H9 (cell line): Measurements from ENCODE around the gene WDFY1. TPM values are rescaled to one million over a fixed set of nuclear protein-coding genes. Genes with fewer than 3 reads are reported as not detected.

Experiments
- DNase-seq: peaks from one replicate; pipeline ENCODE4 v3.0.0-alpha.2; 2017
- H2AFZ ChIP-seq: one replicate; pipeline ENCODE4 v1.6.1; 2013; ENCODE audit warnings: mild to moderate bottlenecking, low read length, control low read depth, moderate library complexity
- H2AK5ac ChIP-seq: 2 replicates; pipeline ENCODE4 v1.6.1; 2013; ENCODE audit warnings: low read length, control low read depth, mixed read lengths; ENCODE audit not compliant: insufficient read length
- H2BK120ac ChIP-seq: one replicate; pipeline ENCODE4 v1.6.1; 2013; ENCODE audit warnings: low read depth, mild to moderate bottlenecking, low read length, control low read depth, inconsistent platforms; ENCODE audit not compliant: poor library complexity, severe bottlenecking
- H2BK12ac ChIP-seq: 2 replicates; pipeline ENCODE4 v1.6.1; 2013; ENCODE audit warnings: low read length, control low read depth, mixed read lengths, low read depth; ENCODE audit not compliant: insufficient read length
- H2BK15ac ChIP-seq: 2 replicates; pipeline ENCODE4 v1.6.1; 2013; ENCODE audit warnings: low read depth, low read length, control low read depth
- H2BK20ac ChIP-seq: one replicate; pipeline ENCODE4 v1.6.1; 2013; ENCODE audit warnings: low read depth, mild to moderate bottlenecking, low read length, control low read depth, inconsistent platforms; ENCODE audit not compliant: poor library complexity, severe bottlenecking
- H2BK5ac ChIP-seq: 2 replicates; pipeline ENCODE4 v1.6.1; 2013; ENCODE audit warnings: low read length, control low read depth, mixed read lengths; ENCODE audit not compliant: insufficient read length
- H3K14ac ChIP-seq: 2 replicates; pipeline ENCODE4 v1.6.1; 2013; ENCODE audit warnings: low read length, control low read depth; ENCODE audit not compliant: insufficient read depth
- H3K18ac ChIP-seq: 2 replicates; pipeline ENCODE4 v1.6.1; 2013; ENCODE audit warnings: low read depth, mild to moderate bottlenecking, mixed read lengths, low read length, control low read depth; ENCODE audit not compliant: insufficient read length
- H3K23ac ChIP-seq: 2 replicates; pipeline ENCODE4 v1.6.1; 2013; ENCODE audit warnings: low read length, control low read depth, mixed read lengths, low read depth; ENCODE audit not compliant: insufficient read length
- H3K23me2 ChIP-seq: 2 replicates; pipeline ENCODE4 v1.6.1; 2013; ENCODE audit warnings: low read depth, mild to moderate bottlenecking, mixed read lengths, low read length, control low read depth; ENCODE audit not compliant: insufficient read length, poor library complexity, severe bottlenecking
- H3K27ac ChIP-seq: 2 replicates; pipeline ENCODE4 v1.5.1; 2013; ENCODE audit warnings: low read length, control low read depth, mixed read lengths, low read depth; ENCODE audit not compliant: insufficient read length
- H3K27me3 ChIP-seq: 2 replicates; pipeline ENCODE4 v1.6.1; 2013; ENCODE audit warnings: low read length, control low read depth, inconsistent platforms; ENCODE audit not compliant: insufficient read depth
- H3K4ac ChIP-seq: 2 replicates; pipeline ENCODE4 v1.6.1; 2013; ENCODE audit warnings: low read depth, mild to moderate bottlenecking, control low read depth, inconsistent platforms, low read length, moderate library complexity
- H3K4me1 ChIP-seq: 2 replicates; pipeline ENCODE4 v1.6.1; 2013; ENCODE audit warnings: low read length, control low read depth, inconsistent platforms; ENCODE audit not compliant: insufficient read depth
- H3K4me2 ChIP-seq: 2 replicates; pipeline ENCODE4 v1.6.1; 2013; ENCODE audit warnings: low read length, control low read depth, mixed read lengths; ENCODE audit not compliant: insufficient read length, insufficient read depth
- H3K56ac ChIP-seq: 2 replicates; pipeline ENCODE4 v1.6.1; 2013; ENCODE audit warnings: low read depth, mild to moderate bottlenecking, mixed read lengths, low read length, control low read depth; ENCODE audit not compliant: insufficient read length
- H3K79me1 ChIP-seq: 2 replicates; pipeline ENCODE4 v1.6.1; 2013; ENCODE audit warnings: low read depth, mild to moderate bottlenecking, moderate library complexity, low read length, control low read depth, inconsistent platforms; ENCODE audit not compliant: insufficient read depth, poor library complexity, severe bottlenecking
- H3K79me2 ChIP-seq: 2 replicates; pipeline ENCODE4 v1.6.1; 2013; ENCODE audit warnings: low read length, control low read depth, inconsistent platforms; ENCODE audit not compliant: insufficient read depth
- H3K9ac ChIP-seq: 2 replicates; pipeline ENCODE4 v1.6.1; 2013; ENCODE audit warnings: low read length, control low read depth, mixed read lengths; ENCODE audit not compliant: insufficient read length; ENCODE audit errors: extremely low read depth
- H3K9me3 ChIP-seq: one replicate; pipeline ENCODE4 v1.6.1; 2013; ENCODE audit warnings: low read depth, low read length, inconsistent platforms; ENCODE audit not compliant: control insufficient read depth
- H3T11ph ChIP-seq: one replicate; pipeline ENCODE4 v1.6.1; 2013; ENCODE audit warnings: mild to moderate bottlenecking, low read length, control low read depth, inconsistent platforms
- H4K20me1 ChIP-seq: one replicate; pipeline ENCODE4 v1.6.1; 2013; ENCODE audit not compliant: control insufficient read depth, insufficient read length, insufficient read depth
- H4K5ac ChIP-seq: 2 replicates; pipeline ENCODE4 v1.6.1; 2013; ENCODE audit warnings: low read depth, mild to moderate bottlenecking, mixed read lengths, low read length, control low read depth; ENCODE audit not compliant: insufficient read length
- H4K8ac ChIP-seq: replicated peaks from 2 replicates; pipeline ENCODE4 v1.6.1; 2013; ENCODE audit warnings: low read length, control low read depth, mixed read lengths, low read depth; ENCODE audit not compliant: insufficient read length
- H4K91ac ChIP-seq: 2 replicates; pipeline ENCODE4 v1.6.1; 2013; ENCODE audit warnings: low read depth, mild to moderate bottlenecking, moderate library complexity, mixed read lengths, low read length, control low read depth; ENCODE audit not compliant: insufficient read length
- H3K27ac Mint-ChIP-seq, 3 experiments: 2 replicates in 2 of 3; 3 replicates in 1 of 3; pipeline ENCODE4 v1.8.0; 2020 to 2021; ENCODE audit warnings: mixed read lengths in 3 of 3, mild to moderate bottlenecking in 1 of 3, moderate library complexity in 1 of 3
- H3K27me3 Mint-ChIP-seq: 2 replicates; pipeline ENCODE4 v1.8.0; 2021; ENCODE audit warnings: low read depth, mild to moderate bottlenecking, moderate library complexity, mixed read lengths
- H3K36me3 Mint-ChIP-seq, 3 experiments: 2 replicates in 2 of 3; 3 replicates in 1 of 3; pipeline ENCODE4 v1.8.0; 2020 to 2021; ENCODE audit warnings: low read depth in 3 of 3, mixed read lengths in 3 of 3; ENCODE audit not compliant: insufficient read depth in 1 of 3
- H3K4me1 Mint-ChIP-seq, 2 experiments: 2 replicates each; pipeline ENCODE4 v1.8.0; 2020; ENCODE audit warnings: mixed read lengths in 2 of 2
- H3K4me3 Mint-ChIP-seq, 2 experiments: 2 replicates in 1 of 2; 3 replicates in 1 of 2; pipeline ENCODE4 v1.8.0; 2020 to 2021; ENCODE audit warnings: mild to moderate bottlenecking in 2 of 2, mixed read lengths in 2 of 2, moderate library complexity in 1 of 2
- H3K9me3 Mint-ChIP-seq, 2 experiments: 2 replicates in 1 of 2; 3 replicates in 1 of 2; pipeline ENCODE4 v1.8.0; 2020; ENCODE audit warnings: mild to moderate bottlenecking in 2 of 2, mixed read lengths in 2 of 2, moderate library complexity in 1 of 2
- WGBS: extraction: QIAGEN DNeasy Blood & Tissue Kit; methylation state at CpG from one replicate; pipeline ENCODE4 v1.1.7; 2013; ENCODE audit warnings: missing lambda C conversion rate, low lambda C conversion rate, mixed read lengths; ENCODE audit not compliant: insufficient read length; ENCODE audit errors: extremely low coverage; 5-methylcytosine and 5-hydroxymethylcytosine counted together
- total RNA-seq: library from RNA; stranded (reverse); gene quantifications from 2 replicates; pipeline ENCODE4 v1.2.1, GENCODE V29; 2021
- TF ChIP-seq, protein P1 (sequence below): fragments of 200-600 bp; sonication (generic); conservative IDR thresholded peaks from 3 replicates; pipeline ENCODE4 v1.8.0; 2021; ENCODE audit warnings: antibody characterized with exemption, mild to moderate bottlenecking

WDFY1 gene
- total RNA-seq, 1 experiment from 2014 or later = 54.1 TPM

GRCh38 chr2:223894968-223895367 is 50.2 kb downstream of the WDFY1 start:
- Histone ChIP-seq H2AK5ac (no peak overlapping the region), H3K4me2 (no peak overlapping the region), H3K9me3 (no peaks in the 10 kb centered on the region), H2BK15ac (no peak overlapping the region), H3K4ac (no peak overlapping the region), H3K27ac (no peak overlapping the region), H4K91ac (no peak overlapping the region), H3K9ac (no peak overlapping the region), H4K8ac (no peak overlapping the region), H2BK120ac (no peak overlapping the region), H3T11ph (no peak overlapping the region), H3K56ac (no peak overlapping the region), H3K27me3 (no peaks in the 10 kb centered on the region), H3K4me1 (no peaks in the 10 kb centered on the region), H3K79me1 (no peaks in the 10 kb centered on the region), H3K23me2 (no peaks in the 10 kb centered on the region), H4K5ac (no peak overlapping the region), H3K79me2 (no peaks in the 10 kb centered on the region), H2BK5ac (no peak overlapping the region), H3K18ac (no peak overlapping the region), H3K14ac (no peak overlapping the region), H2BK12ac (no peak overlapping the region), H2AFZ (no peak overlapping the region), H4K20me1 (no peaks in the 10 kb centered on the region), H3K23ac (no peak overlapping the region), H2BK20ac (no peak overlapping the region)
- peaks cover 24 to 56% (median 47%) of the 10 kb centered on the region in 3 experiments; a peak in 6 of 7 replicates for H3K36me3 Mint-ChIP-seq
- WGBS = no CpG with 5 or more reads among the region's 1 CpG
- TF ChIP-seq, protein P1, sequence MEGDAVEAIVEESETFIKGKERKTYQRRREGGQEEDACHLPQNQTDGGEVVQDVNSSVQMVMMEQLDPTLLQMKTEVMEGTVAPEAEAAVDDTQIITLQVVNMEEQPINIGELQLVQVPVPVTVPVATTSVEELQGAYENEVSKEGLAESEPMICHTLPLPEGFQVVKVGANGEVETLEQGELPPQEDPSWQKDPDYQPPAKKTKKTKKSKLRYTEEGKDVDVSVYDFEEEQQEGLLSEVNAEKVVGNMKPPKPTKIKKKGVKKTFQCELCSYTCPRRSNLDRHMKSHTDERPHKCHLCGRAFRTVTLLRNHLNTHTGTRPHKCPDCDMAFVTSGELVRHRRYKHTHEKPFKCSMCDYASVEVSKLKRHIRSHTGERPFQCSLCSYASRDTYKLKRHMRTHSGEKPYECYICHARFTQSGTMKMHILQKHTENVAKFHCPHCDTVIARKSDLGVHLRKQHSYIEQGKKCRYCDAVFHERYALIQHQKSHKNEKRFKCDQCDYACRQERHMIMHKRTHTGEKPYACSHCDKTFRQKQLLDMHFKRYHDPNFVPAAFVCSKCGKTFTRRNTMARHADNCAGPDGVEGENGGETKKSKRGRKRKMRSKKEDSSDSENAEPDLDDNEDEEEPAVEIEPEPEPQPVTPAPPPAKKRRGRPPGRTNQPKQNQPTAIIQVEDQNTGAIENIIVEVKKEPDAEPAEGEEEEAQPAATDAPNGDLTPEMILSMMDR = no peak
- H3K9me3 Mint-ChIP-seq = no peaks in the 10 kb centered on the region
- H3K4me3 Mint-ChIP-seq = no peak overlapping the region
- no peaks in the 10 kb centered on the region for H3K27me3 Mint-ChIP-seq
- DNase-seq = no peak
- H3K27ac Mint-ChIP-seq = no peak overlapping the region
- no peaks in the 10 kb centered on the region for H3K4me1 Mint-ChIP-seq
